GM18498 (cell line): ENCODE data around the gene COL6A2.
"Not testable (repeated sequence)": the region's sequence is repeated elsewhere in the genome, so short reads cannot be mapped to it uniquely, and the experiment has no call there.

ENCODE experiments used
- ATAC-seq: cut with Tn5 transposase; IDR thresholded peaks from one replicate; pipeline ENCODE4 v1.9.1; 2021; ENCODE audit warnings: mild to moderate bottlenecking, moderate library complexity; ENCODE audit not compliant: unreplicated experiment

The COL6A2 gene

DNA sequence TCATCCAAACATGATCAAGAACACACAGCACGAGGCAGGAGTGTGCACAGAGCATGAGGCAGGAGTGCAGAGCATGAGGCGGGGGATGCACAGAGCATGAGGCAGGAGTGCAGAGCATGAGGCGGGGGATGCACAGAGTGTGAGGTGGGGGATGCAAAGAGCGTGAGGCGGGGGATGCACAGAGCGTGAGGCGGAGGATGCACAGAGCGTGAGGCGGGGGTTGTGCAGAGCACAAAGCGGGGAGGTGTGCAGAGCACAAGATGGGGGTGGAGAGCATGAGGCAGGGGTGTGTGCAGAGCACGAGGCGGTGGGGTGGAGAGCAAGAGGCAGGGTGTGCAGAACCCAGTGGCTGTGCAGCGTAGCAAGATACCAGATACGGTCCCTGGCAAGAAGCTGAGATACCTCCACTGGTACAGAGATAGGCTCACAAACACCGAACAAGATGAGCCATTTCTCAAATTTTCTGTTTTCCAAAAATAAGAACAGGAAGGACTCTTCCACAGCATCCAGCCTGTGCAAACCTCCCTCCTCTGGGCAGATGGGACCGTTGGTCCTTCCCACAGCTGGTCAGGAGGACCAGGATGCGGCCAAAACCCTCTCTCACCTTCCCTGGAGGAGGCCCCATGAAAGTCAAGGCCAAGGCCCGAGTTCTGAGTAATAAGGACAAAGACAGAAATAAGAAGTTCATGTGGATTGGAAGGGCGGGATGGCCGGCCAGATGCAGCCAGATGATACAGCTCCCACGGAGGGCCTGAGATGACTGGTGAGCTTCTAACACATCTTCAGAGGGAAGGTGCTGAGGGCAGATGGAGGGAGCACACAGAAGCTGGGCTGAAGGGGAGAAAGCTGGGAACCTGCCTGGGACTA lies 74.3 kb downstream of the COL6A2 start:
- ATAC-seq = no peak

DNA sequence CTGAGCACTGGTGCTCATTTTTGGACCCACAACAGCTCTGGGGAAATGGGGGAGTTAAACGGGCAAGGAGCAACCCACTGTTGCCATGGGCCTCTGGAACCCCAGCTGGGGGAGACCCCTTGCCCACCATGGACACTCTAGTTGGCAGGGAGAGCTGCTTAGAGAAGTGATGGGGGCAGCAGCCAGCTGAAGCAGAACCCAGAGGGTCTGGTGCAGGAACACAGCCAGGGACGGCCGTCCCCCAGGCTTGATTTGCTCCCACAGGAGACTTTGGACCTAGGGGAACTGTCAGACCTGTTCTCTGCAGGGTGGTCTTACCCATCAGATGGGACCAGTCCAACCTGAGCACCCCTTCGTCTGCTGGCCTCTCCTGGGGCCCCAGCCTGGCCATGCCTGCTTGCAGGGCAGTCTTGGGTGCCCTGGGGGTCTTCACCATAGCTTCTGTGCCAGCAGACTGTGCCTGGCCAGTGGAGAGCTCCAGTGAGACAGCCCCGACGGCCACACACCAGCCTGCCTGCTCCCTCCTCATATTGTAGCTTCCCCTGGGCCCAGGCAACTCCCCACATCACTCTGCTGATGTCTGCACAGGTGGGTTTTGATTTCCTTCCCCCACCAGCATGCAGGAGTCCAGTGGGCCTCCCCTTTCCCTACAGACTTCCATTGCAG lies 75.1 kb downstream of the COL6A2 start:
- no peak for ATAC-seq

DNA sequence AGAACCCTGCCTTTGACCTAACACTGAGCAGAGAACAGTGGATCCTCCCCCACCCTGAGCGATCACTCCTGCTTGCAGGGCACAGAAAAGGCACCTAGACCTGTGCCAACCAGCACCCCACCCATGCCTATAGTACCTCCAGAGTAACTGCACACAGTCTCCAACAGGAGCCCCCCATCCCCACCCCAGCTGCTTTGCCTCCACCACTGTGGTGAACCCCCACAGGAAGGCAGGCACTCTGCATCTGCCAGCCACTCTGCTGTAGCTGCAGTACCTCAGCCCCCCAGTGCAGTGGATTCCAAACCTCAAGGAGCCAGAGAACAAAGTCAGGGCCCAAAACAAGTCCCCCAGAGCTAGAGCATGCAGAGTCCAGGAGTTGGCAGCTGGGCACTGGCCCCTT lies 75.7 kb downstream of the COL6A2 start:
- no peak for ATAC-seq

DNA sequence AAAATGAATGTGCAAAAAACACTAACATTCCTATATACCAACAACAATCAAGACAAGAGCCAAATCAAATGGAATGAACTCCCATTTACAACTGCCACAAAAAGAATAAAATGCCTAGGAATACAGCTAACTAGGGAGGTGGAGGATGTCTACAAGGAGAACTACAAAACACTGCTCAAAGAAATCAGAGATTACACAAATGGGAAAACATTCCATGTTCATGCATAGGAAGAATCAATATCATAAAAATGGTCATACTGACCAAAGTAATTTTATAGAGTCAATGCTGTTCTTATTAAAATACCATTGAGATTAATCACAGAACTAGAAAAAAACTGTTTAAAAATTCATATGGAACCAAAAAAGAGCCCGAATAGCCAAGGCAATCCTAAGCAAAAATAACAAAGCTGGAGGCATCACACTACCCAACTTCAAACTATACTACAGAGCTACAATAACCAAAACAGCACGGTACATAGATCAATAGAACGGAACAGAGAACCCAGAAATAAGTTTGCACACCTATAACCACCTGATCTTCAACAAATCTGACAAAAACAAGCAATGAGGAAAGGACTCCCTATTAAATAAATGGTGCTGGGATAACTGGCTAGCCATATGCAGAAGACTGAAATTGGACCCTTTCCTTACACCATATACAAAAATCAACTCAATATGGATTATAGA lies 78.7 kb downstream of the COL6A2 start:
- not testable (repeated sequence) for ATAC-seq

DNA sequence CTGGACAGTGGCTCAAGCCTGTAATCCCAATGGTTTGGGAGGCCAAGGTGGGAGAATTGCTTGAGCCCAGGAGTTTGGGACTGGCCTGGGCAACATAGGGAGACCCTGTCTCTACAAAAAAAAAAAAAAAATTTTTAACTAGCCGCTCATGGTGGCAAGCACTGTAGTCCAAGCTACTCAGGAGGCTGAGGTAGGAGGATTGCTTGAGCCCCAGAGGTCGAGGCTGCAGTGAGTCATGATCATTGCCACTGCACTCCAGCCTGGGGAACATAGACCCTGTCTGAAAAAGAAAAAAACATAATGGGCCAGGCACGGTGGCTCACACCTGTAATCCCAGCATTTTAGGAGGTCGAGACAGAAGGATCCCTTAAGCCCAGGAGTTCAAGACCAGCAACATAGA lies 81.0 kb downstream of the COL6A2 start:
- ATAC-seq = no peak
